ENCODE results near the gene MPZL1.

MPZL1 gene

DNA sequence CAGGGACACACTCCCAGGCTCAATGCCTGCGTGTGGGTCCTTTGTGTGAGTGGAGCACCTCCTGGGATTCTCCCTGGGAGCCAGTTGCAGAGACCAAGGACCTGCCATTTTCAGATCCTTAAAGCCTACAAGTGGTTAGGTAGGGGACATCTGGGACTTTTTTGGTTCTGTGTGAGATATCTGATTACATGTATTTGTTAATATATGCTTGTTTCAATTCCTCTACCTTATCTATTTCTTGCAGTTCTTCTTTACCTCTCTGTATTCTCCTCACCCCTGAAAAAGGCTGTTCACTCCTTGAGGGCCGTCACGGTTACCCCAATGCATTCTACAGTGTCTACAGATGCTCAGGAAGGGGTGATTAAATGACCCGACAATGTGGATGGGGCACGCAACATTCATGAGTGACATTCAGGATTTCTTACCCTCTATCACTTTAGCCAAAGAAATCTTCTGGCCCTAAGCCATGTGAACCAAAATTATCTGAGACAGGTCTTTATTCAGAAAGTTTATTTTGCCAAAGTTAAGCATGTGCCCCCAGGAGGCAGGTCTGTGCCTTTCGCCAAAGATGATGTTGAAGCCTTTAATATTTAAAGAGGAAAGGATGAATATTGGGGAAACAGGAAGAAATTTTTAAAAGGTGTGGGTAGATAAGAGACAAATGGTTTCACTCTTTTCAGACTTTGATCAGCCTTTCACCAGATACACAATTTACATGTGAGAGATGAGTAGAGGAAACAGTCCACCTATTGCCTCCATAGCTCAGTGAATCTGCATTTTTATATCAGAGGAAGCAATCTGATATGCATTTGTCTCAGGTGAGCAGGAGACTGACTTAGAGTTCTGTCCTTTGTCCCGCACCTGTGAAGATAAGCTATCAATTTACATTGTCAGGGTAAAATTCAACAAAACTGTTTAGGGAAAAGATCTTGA is 44.6 kb upstream of the MPZL1 start:
- TF ChIP-seq, protein P1, sequence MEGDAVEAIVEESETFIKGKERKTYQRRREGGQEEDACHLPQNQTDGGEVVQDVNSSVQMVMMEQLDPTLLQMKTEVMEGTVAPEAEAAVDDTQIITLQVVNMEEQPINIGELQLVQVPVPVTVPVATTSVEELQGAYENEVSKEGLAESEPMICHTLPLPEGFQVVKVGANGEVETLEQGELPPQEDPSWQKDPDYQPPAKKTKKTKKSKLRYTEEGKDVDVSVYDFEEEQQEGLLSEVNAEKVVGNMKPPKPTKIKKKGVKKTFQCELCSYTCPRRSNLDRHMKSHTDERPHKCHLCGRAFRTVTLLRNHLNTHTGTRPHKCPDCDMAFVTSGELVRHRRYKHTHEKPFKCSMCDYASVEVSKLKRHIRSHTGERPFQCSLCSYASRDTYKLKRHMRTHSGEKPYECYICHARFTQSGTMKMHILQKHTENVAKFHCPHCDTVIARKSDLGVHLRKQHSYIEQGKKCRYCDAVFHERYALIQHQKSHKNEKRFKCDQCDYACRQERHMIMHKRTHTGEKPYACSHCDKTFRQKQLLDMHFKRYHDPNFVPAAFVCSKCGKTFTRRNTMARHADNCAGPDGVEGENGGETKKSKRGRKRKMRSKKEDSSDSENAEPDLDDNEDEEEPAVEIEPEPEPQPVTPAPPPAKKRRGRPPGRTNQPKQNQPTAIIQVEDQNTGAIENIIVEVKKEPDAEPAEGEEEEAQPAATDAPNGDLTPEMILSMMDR (IDR thresholded peaks at IDR 0.05), result no peak
- no peak for DNase-seq (ENCODE audit: low spot score)
- Histone ChIP-seq H3K4me3 (no peak overlapping the region), H3K27ac (no peak overlapping the region)

DNA sequence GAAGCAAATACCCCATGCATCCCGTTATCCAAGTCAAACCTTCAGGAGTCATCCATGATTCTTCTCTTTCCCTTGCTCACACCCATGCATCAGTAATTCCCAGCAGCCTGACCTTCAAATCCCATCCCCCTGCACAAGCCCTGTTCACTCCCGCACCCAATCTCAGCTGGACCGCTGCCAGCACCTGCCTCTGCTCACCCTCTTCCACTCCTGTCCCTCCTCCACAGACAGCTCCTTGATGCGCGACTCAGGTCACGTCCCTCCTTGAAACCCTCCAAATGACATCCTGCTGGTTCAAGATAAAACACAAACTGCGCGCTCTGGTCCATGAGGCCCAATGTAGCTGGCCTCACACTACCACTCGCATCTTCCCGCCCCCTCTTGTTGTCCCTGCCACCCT is 43.4 kb upstream of the MPZL1 start:
- Histone ChIP-seq H3K27ac (no peak overlapping the region), H3K4me3 (no peak overlapping the region)
- DNase-seq (ENCODE audit: low spot score), result no peak
- TF ChIP-seq, protein P1 (IDR thresholded peaks at IDR 0.05), result no peak

DNA sequence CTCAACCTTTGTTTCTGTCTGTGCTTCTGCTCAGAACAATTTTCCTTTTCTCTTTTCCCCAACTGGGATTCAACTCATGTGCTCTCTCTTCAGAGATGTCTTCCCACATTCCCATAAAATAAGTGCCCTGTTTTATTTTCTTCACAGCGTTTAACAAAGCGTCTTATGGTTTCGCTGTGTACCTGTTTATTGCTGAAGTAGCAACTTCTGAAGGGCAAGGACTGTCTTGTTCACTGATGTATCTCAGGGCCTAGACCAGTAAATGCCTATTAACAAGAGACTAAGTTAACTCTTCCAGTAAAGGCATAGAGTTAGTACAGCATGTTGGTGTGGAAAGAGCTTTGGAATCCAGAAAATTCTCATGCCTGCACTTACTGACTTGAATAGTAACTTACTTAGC is 42.9 kb upstream of the MPZL1 start:
- TF ChIP-seq, protein P1 (IDR thresholded peaks at IDR 0.05), result no peak
- H3K27ac ChIP-seq, result no peak overlapping the region

DNA sequence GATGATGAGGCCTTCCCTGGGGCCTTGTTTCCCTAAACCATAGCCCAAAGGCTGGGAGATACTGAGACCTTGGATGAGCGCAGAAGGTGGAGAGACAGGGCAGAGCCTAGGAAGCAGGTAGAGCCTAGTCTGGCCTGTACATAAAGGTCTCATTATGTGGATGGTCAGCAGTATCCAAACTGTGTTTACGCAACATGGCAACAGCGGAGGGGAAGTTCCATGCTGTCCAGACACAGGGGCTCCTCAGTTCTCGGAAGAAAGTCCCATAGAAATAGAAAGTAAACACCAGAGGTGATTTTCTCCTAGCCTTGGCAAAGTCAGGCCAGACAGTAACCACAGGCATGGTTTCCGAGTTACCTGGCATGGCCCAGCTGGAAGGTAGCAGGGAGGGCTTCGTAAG is 42.1 kb upstream of the MPZL1 start:
- DNase-seq (ENCODE audit: low spot score), result no peak
- H3K27ac ChIP-seq, result peak overlapping the region in 1 of 2 donors; percentile 92
- no peak overlapping the region for H3K4me3 ChIP-seq
- TF ChIP-seq, protein P1 (IDR thresholded peaks at IDR 0.05), result no peak

More for the DNA sequence above, 42.9 kb upstream of the MPZL1 start:
- H3K4me3 ChIP-seq, result no peak overlapping the region
- no peak for DNase-seq (ENCODE audit: low spot score)

DNA sequence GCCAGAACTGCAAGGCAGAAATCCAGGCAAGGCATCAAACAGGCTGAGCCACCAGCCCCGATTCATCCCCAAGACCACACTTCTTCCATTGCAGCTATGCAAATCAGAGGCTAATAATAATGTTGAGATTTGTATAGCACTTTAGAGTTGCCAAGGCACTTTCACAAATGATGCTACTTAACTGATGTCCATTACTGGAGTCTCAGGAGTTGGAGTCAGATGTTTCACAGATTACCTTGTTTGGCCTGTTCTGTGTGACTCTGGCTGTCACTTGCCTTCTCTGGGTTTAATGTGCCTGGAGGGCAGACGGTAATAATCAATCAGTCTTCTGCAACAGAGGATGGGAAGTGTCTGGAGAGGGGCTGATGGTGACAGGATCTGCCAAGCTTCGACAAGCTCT is 40.8 kb upstream of the MPZL1 start:
- Histone ChIP-seq H3K27ac (peak overlapping the region; percentile 65 to 92), H3K4me3 (no peak overlapping the region)
- TF ChIP-seq, protein P1 (IDR thresholded peaks at IDR 0.05), result no peak
- no peak for DNase-seq (ENCODE audit: low spot score)

DNA sequence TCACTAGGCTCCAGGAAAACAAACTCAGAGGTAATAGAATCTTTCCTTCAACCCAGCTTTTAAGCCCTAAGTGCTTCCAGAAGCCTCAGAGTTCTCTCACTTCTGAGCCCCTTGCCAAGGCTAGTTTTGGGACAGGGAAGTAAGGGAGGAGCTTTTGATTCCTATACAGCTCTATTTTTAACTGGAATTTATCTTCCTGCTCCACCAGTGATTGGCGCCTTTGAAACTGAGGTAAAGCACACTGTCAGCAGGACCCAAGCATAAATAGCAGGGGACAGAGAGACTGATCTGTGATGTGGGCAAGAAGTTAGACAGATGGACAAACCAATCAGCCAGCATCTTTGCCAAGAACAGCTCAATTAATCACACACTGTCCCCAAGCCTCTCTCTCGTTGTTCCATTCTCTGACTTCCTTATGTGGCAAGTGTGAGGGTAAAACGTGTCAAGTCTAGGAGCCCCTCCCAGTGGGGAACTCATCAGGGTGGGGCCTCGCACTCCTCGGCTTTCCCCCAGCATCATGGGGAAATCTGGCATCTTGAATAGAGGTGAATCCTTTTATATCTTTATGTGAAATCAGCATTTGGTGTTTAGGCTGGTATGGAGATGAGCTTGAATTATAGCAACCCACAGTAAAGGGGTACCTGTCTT is 40.2 kb upstream of the MPZL1 start:
- TF ChIP-seq, protein P1 (IDR thresholded peaks at IDR 0.05), result no peak
- H3K27ac ChIP-seq, result peak overlapping the region; percentile 65 to 92
- no peak for DNase-seq (ENCODE audit: low spot score)
- no peak overlapping the region for H3K4me3 ChIP-seq

Measured in coronary artery (tissue), 2 donors.